ENCODE measurements around the gene ARNT2. TPM values are rescaled to one million over a fixed set of nuclear protein-coding genes. Genes with fewer than 3 reads are reported as not detected.
A peak's percentile ranks its signal among the peaks of the same experiment; 100 is the strongest.

ARNT2 gene
- total RNA-seq, 1 experiment from 2014 or later = 2.2 TPM

- Histone ChIP-seq H3K9me3 (replicated peaks) (no peaks in the 10 kb centered on the region), H3K4me3 (no peak overlapping the region), H3K4me1 (peaks cover 10% of the 10 kb centered on the region), H3K27me3 (no peaks in the 10 kb centered on the region; the same call in 1 of the 2 replicates), H3K27ac (no peak overlapping the region), H3K36me3 (no peaks in the 10 kb centered on the region)
- no peak for DNase-seq
Observed at GRCh38 chr15:80459818-80460217, 55.6 kb downstream of the ARNT2 start.

- peak overlapping the region; percentile 41 for H3K27ac ChIP-seq
Observed at GRCh38 chr15:80461356-80462095, 57.3 kb downstream of the ARNT2 start.

DNA sequence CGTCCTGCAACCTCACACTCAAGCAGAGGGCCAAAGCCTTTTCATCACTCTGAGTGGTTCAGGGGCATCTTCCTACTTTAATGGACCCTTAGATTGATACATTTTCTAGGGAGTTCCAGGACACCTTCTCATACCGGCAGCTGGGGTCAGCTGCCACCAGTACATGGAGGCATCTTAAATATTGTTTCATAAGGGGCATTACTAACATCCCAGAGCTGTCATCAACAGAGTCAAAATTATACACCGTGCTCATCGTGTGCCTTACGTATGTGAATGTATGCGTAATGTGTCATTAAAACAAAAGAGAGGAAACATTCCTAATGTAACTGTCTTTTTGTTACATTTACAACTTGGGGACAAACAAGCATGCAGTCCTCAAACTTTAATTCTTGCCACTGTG, 57.9 kb downstream of the ARNT2 start:
- Histone ChIP-seq H3K4me1 (peaks cover 10% of the 10 kb centered on the region), H3K36me3 (no peaks in the 10 kb centered on the region), H3K4me3 (no peak overlapping the region), H3K27me3 (no peaks in the 10 kb centered on the region; the same call in 1 of the 2 replicates), H3K9me3 (replicated peaks) (no peaks in the 10 kb centered on the region), H3K27ac (no peak overlapping the region)
- no peak for DNase-seq

More at GRCh38 chr15:80461356-80462095, 57.3 kb downstream of the ARNT2 start:
- Histone ChIP-seq H3K36me3 (no peaks in the 10 kb centered on the region), H3K4me1 (peaks cover 10% of the 10 kb centered on the region), H3K27me3 (no peaks in the 10 kb centered on the region; the same call in 1 of the 2 replicates), H3K9me3 (replicated peaks) (no peaks in the 10 kb centered on the region), H3K4me3 (no peak overlapping the region)
- peak; percentile 46 to 69 for DNase-seq

- Histone ChIP-seq H3K27me3 (no peaks in the 10 kb centered on the region; the same call in 1 of the 2 replicates), H3K9me3 (replicated peaks) (no peaks in the 10 kb centered on the region), H3K4me1 (peaks cover 10% of the 10 kb centered on the region), H3K4me3 (no peak overlapping the region), H3K36me3 (no peaks in the 10 kb centered on the region), H3K27ac (no peak overlapping the region)
- no peak for DNase-seq
Observed at GRCh38 chr15:80462836-80463512, 58.8 kb downstream of the ARNT2 start.

GRCh38 chr15:80464951-80465625, 60.9 kb downstream of the ARNT2 start:
- Histone ChIP-seq H3K27ac (no peak overlapping the region), H3K27me3 (no peaks in the 10 kb centered on the region; the same call in 1 of the 2 replicates), H3K36me3 (no peaks in the 10 kb centered on the region), H3K4me3 (no peak overlapping the region), H3K9me3 (replicated peaks) (no peaks in the 10 kb centered on the region), H3K4me1 (peaks cover 10% of the 10 kb centered on the region)
- no peak for DNase-seq

DNA sequence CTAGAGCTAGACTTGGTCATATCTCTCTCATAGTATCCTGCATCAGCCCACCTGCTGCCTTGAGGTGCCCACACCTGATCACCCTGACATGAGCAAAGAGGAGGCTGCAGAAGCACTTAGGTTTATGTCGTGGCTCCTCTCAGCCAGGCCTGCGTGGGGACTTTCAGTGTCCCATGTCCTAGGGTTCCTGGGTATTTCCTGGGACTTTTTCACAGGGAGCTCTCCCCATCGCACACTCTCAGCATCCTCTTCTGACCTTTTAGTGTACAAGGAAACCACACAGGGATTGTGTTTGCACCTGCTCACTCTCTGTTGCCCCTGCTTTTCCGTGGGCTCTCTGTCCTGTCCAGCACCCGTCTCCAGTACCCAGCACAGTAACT, 61.4 kb downstream of the ARNT2 start:
- Histone ChIP-seq H3K4me1 (peaks cover 10% of the 10 kb centered on the region), H3K9me3 (replicated peaks) (no peaks in the 10 kb centered on the region), H3K4me3 (no peak overlapping the region), H3K27ac (no peak overlapping the region), H3K36me3 (no peaks in the 10 kb centered on the region), H3K27me3 (no peaks in the 10 kb centered on the region; the same call in 1 of the 2 replicates)
- DNase-seq = no peak

GRCh38 chr15:80466543-80466942, 62.4 kb downstream of the ARNT2 start:
- Histone ChIP-seq H3K27me3 (no peaks in the 10 kb centered on the region), H3K4me1 (peaks cover 5% of the 10 kb centered on the region), H3K4me3 (no peak overlapping the region), H3K36me3 (no peaks in the 10 kb centered on the region), H3K27ac (no peak overlapping the region), H3K9me3 (replicated peaks) (no peaks in the 10 kb centered on the region)
- DNase-seq = no peak

DNA sequence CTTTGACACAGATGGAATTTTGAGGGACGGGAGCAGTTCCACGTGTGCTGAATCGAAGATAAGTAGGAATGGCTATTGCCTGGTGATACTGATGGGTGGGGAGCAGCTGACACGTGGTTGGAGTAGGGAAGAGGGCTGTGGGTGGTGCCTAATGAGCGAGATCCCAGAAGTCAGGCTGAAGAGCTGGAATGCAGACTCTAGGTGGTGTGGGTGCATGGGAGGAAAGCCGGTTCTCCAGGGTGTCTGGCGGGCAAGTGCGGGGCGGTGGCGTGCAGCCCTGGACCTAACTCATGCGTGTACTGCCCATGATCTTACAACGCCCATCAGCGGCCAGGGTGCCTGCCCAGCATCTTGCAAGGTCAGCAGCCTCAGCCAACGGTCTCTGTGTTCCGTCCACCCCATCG, 63.1 kb downstream of the ARNT2 start:
- Histone ChIP-seq H3K27ac (no peak overlapping the region), H3K27me3 (no peaks in the 10 kb centered on the region), H3K36me3 (no peaks in the 10 kb centered on the region), H3K4me1 (no peaks in the 10 kb centered on the region; the same call in 1 of the 2 replicates), H3K4me3 (no peak overlapping the region), H3K9me3 (replicated peaks) (no peaks in the 10 kb centered on the region)
- DNase-seq = peak; percentile 33 to 57

DNA sequence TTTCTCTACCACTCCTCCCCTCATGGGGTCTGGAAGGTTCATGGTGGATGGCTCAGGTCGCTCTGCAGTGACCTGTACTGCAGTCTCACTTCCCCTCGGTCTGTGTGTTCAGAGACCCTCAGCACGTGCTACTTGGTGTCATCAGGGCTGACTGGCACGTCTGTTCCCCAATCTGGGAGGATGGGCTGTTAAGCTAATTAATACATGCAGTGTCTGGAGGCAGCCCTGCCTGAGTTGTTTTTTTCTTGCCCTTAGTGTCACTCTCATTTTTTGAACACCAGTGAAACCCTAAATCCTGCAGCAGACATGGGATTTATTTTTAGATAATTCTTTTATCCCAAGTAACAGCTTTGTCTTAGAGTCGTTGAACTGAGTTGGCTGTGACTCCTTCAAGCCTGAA, 64.6 kb downstream of the ARNT2 start:
- no peaks in the 10 kb centered on the region for H3K4me1 ChIP-seq
- H3K9me3 ChIP-seq (replicated peaks) = no peaks in the 10 kb centered on the region
- H3K27me3 ChIP-seq = no peaks in the 10 kb centered on the region
- DNase-seq = no peak
- no peaks in the 10 kb centered on the region for H3K36me3 ChIP-seq
- H3K4me3 ChIP-seq = no peak overlapping the region
- H3K27ac ChIP-seq = no peak overlapping the region

- Histone ChIP-seq H3K4me1 (no peaks in the 10 kb centered on the region), H3K27ac (no peak overlapping the region), H3K27me3 (no peaks in the 10 kb centered on the region), H3K9me3 (replicated peaks) (no peaks in the 10 kb centered on the region), H3K36me3 (no peaks in the 10 kb centered on the region), H3K4me3 (no peak overlapping the region)
- no peak for DNase-seq
Observed at GRCh38 chr15:80471881-80472280, 67.7 kb downstream of the ARNT2 start.

GRCh38 chr15:80473286-80474223, 69.4 kb downstream of the ARNT2 start:
- Histone ChIP-seq H3K27ac (peak overlapping the region; percentile 59; the same call in 1 of the 2 replicates), H3K9me3 (replicated peaks) (no peaks in the 10 kb centered on the region), H3K36me3 (no peaks in the 10 kb centered on the region), H3K27me3 (no peaks in the 10 kb centered on the region), H3K4me1 (peaks cover 5% of the 10 kb centered on the region; the same call in 1 of the 2 replicates), H3K4me3 (no peak overlapping the region)
- no peak for DNase-seq

DNA sequence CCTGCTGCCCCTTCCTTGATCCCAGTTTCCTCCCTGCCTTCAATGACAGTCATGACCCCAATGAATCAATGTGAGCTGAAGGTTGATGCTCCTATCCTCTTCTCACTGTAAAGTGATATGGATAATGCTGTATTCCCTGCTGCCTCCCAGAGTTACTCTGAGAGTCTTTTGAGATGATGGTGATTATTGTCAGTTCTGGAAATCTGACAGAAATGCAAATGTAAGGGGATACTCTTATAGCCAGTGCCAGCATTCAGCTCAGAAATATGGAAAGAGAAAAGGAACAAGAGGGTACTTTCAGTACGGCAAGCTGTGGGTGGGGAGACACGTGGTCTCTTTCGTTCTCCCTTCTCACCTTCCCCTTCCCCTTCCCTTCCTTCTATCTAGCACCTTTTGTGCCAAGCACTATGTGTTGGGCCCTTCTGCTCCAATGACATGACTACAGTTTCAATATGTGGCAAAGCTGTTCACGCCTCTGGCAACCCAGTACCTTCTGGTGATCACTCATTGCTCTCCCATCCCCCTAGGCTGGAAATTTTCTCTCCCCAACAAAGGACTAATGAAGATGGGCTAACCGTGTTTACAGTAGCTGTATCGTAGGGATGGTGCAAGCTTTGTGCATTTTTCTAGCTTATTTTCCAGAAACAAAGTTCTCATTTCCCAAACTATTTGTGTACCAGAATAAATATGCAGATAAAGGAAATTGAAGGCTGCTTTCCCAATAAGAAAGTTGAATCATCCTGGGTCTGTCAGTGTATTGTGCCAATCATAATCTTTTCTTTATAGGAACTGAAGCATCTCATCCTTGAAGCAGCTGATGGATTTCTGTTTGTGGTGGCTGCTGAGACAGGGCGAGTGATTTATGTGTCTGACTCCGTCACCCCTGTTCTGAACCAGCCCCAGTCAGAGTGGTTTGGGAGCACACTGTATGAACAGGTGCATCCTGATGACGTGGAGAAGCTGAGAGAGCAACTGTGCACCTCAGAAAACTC, 70.3 kb downstream of the ARNT2 start:
- peak overlapping the region; percentile 59 for H3K27ac ChIP-seq
- no peak overlapping the region for H3K4me3 ChIP-seq

DNA sequence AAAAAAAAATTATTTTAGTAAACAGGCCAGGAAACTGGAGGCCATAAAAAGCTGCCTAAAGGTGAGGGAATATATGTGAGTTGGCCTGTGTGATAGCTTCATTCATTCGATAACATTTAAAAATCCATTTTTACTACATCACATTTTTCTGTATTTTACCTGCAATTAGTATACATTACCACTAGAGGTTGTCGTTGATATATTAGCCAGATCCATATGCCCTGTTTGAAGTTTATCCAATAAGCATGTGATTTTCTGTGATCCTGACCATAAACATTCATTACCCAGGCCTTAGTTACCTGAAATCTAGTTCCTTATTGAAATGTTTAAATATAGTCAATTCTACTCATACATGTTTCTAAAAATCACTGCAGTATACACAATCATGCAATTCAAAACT, 71.4 kb downstream of the ARNT2 start:
- no peaks in the 10 kb centered on the region for H3K27me3 ChIP-seq
- H3K9me3 ChIP-seq (replicated peaks) = no peaks in the 10 kb centered on the region
- DNase-seq = no peak
- no peaks in the 10 kb centered on the region for H3K36me3 ChIP-seq
- H3K4me1 ChIP-seq = peaks cover 6% of the 10 kb centered on the region; the same call in 1 of the 2 replicates
- no peak overlapping the region for H3K4me3 ChIP-seq
- H3K27ac ChIP-seq = peak overlapping the region; percentile 59; the same call in 1 of the 2 replicates

More for the DNA sequence above, 70.3 kb downstream of the ARNT2 start:
- Histone ChIP-seq H3K27me3 (no peaks in the 10 kb centered on the region), H3K4me1 (peaks cover 6% of the 10 kb centered on the region; the same call in 1 of the 2 replicates), H3K9me3 (replicated peaks) (no peaks in the 10 kb centered on the region), H3K36me3 (no peaks in the 10 kb centered on the region)
- peak; percentile 34 to 44 for DNase-seq
